Mucosa of gallbladder (tissue), 1 donor: ENCODE measurements around the gene AGPAT1. TPM values are rescaled to one million over a fixed set of nuclear protein-coding genes. Genes with fewer than 3 reads are reported as not detected.
"Not testable (repeated sequence)": the region's sequence is repeated elsewhere in the genome, so short reads cannot be mapped to it uniquely, and the experiment has no call there.

ENCODE experiments used
- DNase-seq: peaks from one replicate; pipeline ENCODE4 v3.0.0-alpha.2; 2020; ENCODE audit warnings: low spot score
- total RNA-seq: library from RNA; stranded (reverse); gene quantifications from one replicate; pipeline ENCODE4 v1.2.1, GENCODE V29; 2021
- donor health status: DM: no; HTN: no; CAD: no.

The AGPAT1 gene
- total RNA-seq, 1 donor from 2014 or later = 88.4 TPM

DNA sequence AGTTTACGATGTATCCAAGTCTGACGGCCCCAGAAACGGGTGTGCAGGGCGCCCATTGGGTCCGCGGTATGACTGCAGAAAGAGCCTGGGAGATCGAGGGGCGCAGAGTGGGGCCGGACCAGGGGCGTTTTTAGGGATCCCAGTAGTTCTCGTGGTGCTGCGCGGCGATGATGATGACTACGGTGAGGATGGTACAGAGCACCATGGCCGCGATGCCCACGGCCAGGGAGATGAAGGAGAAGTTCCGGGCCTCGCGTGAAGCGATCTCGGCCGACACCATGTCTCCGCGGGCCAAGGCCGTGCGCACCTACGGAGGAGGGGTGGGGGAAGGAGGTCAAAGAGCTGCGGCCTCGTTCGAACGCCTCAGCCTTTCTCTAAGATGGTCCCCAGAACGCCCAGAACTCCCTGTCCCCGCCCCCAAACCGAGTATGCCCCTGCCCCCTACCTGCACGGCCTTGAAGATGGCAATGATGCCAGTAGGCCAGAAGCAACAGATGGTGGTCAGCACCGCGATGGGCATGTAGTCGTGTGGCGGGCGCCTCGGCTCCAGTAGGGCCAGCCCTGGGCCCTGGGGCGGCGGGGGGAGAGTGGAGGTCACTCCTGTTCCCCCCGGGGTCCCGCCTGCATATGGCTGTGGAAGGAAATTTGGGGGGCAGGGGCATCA is 26.7 kb downstream of the AGPAT1 start:
- no peak for DNase-seq

DNA sequence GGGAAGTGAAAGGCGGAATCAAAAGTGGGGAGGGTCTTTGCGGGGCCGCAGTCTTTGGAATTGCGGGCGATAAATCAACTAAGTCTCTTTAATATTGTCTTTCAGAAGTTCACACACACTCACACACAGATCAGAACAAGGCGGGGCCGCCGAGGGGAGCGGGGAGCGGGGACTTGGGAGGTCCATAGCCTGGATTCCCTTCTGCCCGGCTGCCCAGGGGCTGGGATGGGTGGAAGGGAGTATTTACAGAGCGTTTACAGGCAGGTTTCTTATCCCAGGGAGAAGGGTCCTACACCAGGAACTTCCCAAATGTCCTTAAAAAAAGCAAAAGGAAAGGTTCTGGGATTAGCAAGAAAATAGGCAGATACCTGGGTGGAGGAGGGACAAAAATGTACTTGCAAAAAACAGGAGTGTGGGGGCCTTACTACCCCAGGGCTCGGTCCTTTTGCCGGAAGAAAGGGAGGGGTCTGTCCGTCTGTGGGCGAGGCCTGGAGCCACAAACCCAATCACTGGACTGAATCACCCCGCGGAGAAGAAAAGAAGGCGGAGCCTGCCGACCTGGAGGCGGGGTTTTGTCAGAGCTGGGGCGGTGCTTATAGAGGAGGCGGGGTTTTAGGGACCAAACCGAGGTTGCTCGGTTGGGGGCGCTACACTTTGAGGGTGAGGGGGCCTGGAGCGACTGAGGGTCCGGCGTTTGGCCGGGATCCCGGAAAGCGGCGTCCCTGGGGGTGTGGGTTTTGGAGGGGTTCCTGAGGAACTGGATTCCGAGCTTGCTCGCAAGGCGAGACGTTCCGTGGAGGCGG is 27.4 kb downstream of the AGPAT1 start:
- DNase-seq = peak; percentile 77

DNA sequence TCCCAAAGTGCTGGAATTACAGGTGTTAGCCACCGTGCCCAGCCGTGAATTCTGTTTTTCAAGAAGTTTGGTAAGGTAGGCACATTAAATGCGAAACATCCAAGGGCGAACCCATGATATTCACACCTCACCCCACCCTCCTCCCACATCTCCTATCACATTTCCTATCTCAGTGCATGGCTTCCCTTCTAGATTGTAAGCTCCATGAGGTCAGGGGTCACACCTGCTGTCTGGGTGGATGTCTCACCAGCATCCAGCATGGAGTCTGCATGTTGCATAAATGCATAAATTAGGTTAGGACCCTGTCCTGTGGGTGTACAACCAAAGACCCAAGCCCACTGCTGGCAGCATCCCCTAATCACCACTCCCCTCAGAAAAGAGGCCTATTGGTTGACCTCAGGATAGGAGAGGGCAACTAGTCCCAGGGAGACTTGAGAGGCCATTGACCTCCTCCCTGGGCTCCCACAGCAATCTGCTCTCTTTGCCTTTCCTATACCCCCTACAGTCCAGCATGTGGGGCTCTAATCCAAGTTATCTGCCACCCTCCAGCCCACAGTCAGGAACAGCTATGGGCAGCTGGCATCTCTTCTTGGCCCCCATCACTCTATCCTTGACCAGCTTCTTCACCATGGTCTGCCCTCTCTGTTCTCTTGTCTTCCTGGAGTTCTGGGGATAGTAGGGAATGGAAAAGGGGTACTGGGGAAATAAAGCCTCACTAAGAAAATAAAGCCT is 28.3 kb downstream of the AGPAT1 start:
- no peak for DNase-seq

DNA sequence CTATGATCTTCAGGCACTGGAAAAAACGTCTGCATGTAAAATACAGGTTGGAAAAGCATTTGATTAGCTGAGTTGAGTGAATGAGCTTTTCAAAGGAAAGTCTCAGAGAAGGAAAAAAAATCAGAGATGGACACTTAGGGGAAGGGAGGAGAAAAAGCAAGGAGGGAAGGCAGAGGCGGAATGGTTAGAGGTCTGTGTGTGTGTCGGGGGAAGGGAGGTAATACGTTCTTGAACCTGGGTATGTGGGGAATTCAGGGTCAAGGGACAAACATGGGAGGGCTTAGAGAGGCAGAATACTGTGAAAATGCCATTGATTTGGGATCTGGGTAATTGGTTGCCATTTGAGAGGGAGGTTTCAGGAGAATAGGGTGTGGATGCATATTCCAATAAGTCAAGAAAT is 29.2 kb downstream of the AGPAT1 start:
- DNase-seq = no peak

DNA sequence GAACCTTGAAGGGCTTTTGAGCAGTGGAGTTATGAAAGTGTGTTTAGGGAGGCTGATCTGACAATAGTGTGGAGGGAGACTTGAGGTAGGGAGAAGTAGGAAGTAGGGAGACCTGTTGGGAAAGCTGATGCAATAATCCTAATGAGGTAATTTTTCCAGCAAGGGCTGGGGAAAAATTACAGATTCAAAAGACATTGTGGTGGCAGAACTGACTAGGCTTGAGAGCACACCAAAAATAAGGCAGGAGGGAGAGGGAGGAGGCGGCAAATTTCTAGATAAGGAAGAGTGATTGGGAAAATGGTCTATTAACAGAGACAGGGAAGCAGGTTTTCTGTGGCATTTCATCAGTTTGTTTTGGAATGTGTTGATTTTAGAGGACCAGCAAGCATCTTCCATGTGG is 29.6 kb downstream of the AGPAT1 start:
- DNase-seq = no peak

DNA sequence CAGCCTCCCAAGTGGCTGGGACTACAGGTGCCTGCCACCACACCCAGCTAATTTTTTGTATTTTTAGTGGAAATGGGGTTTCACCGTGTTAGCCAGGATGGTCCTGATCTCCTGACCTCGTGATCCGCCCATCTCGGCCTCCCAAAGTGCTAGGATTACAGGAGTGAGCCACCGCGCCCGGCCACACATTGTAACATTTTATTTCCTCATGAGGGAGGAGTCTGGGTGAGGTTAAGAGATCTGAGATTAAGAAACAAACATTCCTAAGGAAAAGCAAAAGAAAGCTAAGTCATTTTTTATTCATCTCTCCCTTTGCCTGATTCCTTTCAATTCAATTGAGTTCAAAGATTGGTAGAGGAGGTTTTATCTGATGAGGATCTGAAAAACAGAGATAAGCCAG is 31.6 kb downstream of the AGPAT1 start:
- DNase-seq = not testable (repeated sequence)

DNA sequence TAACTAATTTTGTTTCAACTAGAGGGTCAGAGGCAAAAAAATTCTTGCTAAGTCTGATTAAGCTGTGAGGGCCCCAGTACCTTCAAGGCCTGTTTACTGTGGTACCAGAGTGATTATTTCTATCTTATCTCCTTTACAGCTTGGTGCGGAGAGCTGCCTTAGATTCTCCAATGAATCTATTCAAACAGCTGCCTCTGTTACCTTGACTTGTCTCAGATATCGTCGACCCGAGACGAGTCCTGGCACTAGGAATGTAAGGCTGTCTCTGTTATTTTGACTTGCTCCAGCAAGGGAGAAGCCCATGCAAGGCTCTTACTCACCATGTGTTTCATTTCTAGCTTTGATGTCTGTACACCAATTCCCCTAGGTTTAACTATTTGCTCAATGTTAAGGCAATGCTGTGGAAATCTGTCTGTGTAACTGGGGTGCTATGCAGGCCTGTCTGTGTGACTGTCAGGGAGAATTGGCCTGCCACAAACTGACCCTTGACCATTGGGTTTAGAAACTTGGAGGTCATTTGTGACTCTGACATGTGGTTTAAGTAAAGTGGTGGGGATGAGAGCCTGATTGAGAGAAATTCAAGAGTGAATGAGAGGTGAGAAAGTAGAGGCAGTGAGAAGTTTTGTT is 35.4 kb downstream of the AGPAT1 start:
- no peak for DNase-seq

DNA sequence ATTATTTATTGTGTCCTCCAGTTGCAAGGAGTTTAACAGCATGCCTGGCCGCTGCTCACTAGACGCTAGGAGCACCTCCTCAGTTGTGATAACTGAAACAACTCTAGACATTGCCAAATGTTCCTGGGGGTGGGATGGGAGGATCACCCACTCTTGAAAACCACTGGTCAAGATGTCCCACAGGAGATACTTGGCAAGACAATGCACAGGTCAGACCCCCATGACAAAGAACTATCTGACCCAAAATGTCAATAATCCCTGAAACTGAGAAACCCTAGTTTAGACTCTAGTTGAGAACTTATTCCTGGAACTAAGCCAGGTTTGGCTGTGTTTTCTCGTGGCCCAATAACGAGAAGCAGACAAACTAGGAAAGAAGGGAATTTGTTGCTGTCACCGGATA is 36.3 kb downstream of the AGPAT1 start:
- no peak for DNase-seq

DNA sequence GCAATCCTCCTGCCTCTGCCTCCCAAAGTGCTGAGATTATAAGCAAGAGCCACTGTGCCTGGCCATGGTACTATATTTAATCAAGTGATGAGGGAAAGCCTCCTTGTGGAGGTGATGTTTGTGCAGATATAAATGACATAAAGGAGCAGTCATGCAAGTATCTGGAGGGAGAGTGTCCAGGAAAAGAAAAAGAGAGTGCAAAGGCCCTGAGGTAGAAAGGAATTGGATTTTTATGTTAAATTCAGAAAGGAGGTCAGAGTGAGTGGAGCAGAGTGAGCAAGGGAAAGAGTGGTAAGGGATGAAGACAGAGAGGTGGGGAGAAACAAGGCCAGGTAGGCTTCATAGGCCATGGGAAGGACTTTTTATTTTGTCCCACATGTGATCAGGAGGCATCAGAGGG is 38.4 kb downstream of the AGPAT1 start:
- DNase-seq = no peak

DNA sequence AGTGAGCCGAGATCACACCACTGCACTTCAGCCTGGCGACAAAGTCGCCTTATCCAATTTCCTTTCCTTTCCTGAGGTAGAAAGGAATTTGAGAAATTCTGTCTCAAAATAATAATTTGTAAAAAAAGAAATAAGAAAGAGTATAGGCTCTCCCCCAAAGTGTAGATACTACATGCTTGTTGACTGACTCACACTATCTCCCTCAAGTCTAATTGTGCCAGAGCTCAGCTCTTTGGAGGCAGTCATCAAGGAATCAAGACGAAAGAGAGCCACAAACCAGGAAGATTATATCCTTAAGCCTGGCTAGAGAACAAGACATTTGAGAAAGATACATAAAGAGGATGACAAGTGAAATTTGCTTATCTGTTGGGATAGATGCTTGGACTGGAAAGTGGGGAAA is 42.1 kb downstream of the AGPAT1 start:
- no peak for DNase-seq

DNA sequence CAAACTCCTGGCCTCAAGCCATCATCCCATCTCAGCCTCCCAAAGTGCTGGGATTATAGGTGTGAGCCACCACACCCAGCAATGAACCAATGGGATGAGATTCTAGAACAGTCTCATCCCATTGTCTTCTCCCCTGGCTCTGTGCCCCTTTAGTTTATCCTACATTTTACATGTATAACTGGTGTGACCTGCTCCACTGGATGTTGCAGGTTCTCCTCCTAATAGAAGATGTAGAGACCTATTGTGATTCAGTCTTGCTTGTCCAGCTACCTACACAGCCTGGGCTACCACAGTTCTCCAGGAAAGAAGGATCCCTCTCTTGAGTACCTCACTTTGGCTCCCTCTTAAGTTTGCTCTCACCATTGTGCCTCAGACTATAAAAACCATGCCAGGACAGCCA is 43.8 kb downstream of the AGPAT1 start:
- DNase-seq = no peak

DNA sequence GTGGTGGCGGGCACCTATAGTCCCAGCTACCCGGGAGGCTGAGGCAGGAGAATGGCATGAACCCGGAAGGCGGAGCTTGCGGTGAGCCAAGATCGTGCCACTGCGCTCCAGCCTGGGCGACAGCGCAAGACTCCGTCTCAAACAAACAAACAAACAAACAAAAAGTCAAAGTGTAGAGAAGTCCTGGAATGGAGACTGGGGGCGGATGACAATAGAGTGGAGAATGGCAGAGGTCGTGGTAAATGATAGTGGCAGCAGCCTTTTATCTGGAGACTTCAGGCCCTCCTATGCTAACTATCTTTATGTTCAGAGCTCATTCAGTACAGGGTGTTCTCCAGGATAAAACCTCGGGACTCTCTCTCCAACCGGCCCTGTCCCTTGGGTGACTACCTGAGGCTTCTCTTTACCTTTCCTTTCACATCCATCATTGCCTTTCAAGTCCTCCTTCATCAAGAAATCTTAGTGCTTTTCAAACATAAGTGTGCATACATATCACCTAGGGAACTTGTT is 44.4 kb downstream of the AGPAT1 start:
- no peak for DNase-seq

DNA sequence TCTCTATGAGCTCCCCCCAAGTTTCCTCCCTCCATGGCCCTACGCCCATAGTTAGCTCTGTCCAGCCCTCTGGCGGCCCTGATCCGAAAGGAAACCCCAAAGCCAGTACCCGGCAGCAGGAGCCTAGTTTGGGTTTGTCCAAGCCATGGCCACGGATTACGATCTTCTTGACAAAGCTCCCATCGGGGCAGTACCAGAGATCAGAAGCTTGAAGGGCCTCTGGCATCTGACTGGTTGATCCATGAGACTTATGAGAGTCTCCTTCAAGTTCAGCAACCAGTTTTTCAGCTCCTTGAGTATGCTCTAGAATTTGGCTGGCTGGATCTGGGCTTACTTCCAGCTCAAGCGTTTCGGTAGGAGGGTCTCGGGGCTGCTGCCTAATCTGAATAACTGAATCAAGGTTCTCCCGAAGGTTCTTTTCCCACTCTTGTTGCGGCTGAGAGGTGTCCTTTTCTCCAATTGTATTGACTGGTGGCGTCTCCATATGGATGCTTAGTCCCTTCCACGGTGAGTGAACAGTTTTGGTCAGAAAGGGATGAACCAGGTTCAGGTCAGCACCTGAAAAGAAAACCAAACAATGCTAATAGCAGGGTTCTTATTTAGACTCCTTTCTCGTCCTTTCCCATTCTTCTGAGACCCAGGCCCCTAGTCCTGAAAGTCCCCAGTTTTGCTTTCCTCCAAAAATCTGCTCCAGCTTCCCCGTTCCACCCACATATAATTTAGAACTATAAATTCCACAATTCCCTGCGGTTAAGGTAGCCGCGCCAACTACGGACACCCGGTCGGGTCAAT is 46.4 kb downstream of the AGPAT1 start:
- no peak for DNase-seq

DNA sequence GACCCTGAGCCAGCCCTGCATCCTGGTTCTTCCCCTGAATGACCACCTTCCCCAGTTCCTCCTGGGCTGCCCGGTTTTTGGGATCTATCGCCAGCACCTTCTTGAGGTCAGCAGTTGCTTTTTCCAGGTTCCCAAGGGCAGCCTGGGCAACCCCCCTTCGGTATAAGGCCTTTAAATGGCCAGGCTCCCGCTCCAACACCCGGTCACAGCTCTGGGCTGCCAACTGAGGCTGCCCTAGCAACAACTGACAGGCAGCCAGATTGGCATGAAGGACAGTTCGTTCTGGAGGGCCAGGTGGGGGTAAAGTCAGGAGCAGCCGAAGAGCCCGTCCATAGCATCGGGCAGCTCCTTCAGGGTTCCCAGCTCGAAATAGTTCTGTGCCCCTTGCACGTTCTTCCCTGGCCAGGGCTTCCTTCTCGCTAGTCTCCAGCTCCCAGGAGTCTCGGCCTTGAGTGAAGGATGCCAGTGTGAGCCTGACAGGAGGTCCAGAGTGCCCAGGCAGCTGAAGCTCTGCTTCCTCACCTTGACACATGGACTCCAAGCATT is 47.1 kb downstream of the AGPAT1 start:
- no peak for DNase-seq

DNA sequence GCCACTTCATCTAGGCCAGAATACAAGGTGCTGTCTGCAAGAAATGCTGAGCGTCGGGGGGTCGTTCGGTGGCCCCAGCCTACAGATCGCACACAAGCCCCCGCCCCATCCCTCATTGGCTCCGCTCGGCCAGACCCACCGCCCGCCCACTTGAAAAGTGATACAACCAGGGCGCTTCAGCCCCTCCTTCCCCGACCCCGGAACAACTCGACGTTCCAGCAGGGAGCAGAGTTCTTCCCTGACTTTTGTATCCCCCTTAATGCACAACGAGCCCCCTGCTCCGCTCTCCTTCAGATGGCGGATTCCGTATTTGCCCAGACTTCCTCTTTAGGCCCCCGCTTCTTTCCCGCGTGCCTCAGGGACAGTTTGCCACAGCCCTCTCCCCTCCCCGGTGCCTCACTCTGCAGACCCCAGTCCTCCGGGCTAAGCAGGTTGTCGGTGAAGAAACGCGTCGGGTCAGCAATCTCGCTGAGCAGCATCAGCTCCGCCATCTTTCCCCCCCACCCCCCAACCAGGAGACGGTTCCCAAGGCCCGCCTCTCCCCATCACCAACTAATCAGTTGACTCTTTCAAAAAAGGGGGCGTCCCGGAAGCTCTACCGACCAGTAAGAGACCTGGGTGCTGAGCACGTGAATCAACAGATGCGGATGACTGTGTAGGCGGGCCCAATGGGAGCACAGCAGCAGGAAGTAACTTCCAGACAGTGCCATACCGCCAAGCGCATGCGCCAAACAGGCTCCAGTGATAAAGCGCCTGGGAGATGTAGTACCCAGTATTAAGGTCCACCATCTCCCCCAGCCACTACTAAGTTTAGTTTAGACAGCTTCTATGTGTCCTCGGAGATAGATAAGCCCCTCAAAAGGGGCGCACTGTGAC is 47.9 kb downstream of the AGPAT1 start, which contains the start of gene ATF6B:
ATF6B (minus strand) TSS at position 530 of the 876 bp plus-strand sequence; CDS start at position 491, 39 bp downstream.
- DNase-seq = peak; percentile 99

DNA sequence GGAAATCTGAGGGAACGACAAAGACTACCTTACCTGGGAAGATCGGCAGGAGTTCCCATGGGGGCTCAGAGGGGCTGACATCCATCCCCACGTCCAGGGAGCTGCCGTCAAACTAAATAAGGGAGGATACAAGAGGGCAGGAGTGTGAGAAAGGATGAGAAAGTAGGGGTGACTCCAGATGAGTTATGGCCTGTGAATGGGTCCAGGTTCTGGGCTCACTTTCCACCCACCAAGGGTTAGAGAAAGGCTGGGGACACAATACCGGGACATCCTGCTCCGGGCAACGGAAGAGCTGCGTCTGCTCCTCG is 48.5 kb downstream of the AGPAT1 start:
- no peak for DNase-seq

DNA sequence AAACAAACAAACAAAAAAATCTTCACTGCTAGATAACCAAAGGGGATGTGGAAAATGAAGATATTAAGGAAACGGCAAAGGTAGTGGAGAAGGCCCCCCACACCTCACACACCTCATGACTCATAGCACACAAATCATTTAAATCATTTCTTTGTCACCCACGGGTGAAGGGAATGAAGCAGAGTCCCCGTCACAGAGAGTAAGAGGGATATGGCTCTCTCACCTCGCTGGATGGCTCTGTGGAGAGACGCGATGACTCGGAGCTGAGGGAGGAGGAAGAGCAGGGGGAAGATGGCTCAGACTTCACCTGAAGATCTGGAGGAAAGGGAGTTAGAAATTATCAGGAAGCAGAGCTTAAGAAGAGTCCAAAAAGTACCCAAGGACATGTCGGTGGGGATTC is 49.0 kb downstream of the AGPAT1 start:
- no peak for DNase-seq

DNA sequence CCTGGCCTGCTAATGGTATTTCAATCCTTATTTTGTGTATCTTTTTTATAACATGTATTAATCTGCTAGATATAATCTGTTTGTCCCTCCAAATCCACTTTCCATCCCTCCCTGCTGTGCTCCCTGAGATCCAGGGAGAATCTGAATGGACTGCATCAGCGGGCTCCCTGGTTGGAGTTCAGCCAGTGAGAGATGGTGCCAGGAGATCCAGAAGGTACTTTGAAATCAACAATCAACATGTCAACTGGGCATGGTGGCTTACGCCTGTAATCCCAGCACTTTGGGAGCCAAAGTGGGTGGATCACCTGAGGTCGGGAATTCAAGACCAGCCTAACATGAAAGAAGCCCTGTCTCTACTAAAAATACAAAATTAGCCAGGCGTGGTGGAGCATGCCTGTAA is 52.2 kb downstream of the AGPAT1 start:
- no peak for DNase-seq

DNA sequence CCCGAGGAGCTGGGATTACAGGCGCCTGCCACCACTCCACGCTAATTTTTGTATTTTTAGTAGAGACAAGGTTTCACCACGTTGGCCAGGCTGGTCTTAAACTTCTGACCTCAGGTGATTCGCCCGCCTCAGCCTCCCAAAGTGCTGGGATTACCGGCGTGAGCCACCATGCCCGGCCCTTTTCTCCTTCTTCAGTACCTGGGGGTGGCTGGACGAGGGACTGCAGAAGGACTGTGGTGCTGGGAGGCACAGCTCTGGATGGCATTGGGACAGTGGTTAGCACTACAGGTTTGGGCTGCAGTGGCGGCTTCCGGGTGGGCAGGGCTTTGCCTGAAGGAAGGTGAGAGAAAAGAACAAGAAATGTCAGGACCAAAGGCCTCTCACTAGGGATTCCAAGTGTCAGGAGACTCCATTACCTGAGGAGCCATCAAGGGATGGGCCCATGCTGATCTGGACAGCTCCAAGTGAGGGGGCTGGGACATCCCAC is 55.3 kb downstream of the AGPAT1 start:
- DNase-seq = no peak
